PC-3 (cell line): ENCODE data around the gene SOX1.

Source experiments
- EZH2 ChIP-seq: fragments of 300-600 bp; sonication (generic); IDR thresholded peaks from one replicate; pipeline ENCODE4 v1.6.1; 2017; ENCODE audit warnings: antibody characterized with exemption, mild to moderate bottlenecking, low read length; ENCODE audit not compliant: unreplicated experiment
- EZH2phosphoT487 ChIP-seq: fragments of 300-600 bp; sonication (generic); IDR thresholded peaks from 2 replicates; pipeline ENCODE4 v1.6.1; 2018; ENCODE audit warnings: mild to moderate bottlenecking, antibody characterized with exemption, low read length, borderline replicate concordance
- TF ChIP-seq, protein P1 (sequence below): fragments of 300-600 bp; sonication (generic); conservative IDR thresholded peaks from 2 replicates; pipeline ENCODE4 v1.5.1; 2017; ENCODE audit warnings: antibody characterized with exemption, low read depth, mild to moderate bottlenecking, low read length

DNA sequence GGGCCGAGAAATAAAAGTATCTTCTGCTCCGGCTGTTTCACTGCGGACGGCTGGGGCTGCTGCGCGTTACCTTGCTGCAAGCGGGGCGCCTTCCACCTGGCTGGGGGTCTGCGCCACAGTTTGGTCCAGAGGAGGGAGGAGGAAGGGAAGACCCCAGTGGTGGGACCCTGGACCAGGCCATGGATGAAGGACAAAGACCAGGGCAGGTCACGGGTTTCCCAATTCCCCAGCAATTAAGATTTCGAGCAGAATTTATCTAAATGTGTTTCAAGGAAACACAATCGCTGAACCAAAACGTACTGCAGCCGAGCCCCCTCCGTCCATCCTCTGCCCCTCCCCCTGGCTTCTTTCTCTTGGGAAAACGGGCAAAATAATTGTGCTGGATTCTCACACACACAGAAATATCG lies 2.9 kb downstream of the SOX1 start:
- TF ChIP-seq, protein P1, sequence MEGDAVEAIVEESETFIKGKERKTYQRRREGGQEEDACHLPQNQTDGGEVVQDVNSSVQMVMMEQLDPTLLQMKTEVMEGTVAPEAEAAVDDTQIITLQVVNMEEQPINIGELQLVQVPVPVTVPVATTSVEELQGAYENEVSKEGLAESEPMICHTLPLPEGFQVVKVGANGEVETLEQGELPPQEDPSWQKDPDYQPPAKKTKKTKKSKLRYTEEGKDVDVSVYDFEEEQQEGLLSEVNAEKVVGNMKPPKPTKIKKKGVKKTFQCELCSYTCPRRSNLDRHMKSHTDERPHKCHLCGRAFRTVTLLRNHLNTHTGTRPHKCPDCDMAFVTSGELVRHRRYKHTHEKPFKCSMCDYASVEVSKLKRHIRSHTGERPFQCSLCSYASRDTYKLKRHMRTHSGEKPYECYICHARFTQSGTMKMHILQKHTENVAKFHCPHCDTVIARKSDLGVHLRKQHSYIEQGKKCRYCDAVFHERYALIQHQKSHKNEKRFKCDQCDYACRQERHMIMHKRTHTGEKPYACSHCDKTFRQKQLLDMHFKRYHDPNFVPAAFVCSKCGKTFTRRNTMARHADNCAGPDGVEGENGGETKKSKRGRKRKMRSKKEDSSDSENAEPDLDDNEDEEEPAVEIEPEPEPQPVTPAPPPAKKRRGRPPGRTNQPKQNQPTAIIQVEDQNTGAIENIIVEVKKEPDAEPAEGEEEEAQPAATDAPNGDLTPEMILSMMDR, result no peak
- TF ChIP-seq EZH2 (no peak), EZH2phosphoT487 (no peak)
